Measurements from ENCODE around the gene CCSER1. TPM values are rescaled to one million over a fixed set of nuclear protein-coding genes. Genes with fewer than 3 reads are reported as not detected.
"Not testable (repeated sequence)": the region's sequence is repeated elsewhere in the genome, so short reads cannot be mapped to it uniquely, and the experiment has no call there.

The CCSER1 gene
- polyA plus RNA-seq, 3 donors = 19.7 to 21.2 (median 20.6) TPM

- DNase-seq (ENCODE audit: low read depth in 3 of 3, low spot score in 2 of 3) = no peak
Measured at GRCh38 chr4:91226867-91227266, 1099.7 kb downstream of the CCSER1 start.

GRCh38 chr4:91228659-91229058 lies 1101.5 kb downstream of the CCSER1 start:
- no peak for DNase-seq (ENCODE audit: low read depth in 3 of 3, low spot score in 2 of 3)

GRCh38 chr4:91233164-91233563 lies 1106.0 kb downstream of the CCSER1 start:
- no peak for DNase-seq (ENCODE audit: low read depth in 3 of 3, low spot score in 2 of 3)

- no peak for DNase-seq (ENCODE audit: low read depth in 3 of 3, low spot score in 2 of 3)
Measured at GRCh38 chr4:91243132-91243531, 1115.9 kb downstream of the CCSER1 start.

DNA sequence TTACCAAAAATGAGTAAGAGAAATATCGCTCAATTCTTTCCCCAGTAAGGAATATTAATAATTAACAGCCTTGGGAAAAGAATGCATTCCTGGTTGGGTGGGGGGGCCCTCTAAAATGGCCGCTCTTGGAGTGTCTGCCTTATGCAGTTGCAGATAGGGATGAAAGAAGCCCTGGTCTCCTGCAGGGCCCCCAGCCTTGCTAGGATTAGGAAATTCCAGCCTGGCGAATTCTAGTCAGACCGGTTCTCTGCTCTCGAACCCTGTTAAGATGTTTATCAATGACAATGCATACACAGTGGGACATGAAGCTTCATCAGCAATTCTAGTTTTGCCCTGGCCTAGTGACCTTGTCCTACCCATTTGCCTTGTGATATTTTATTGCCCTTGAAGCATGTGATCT lies 1128.8 kb downstream of the CCSER1 start:
- no peak for DNase-seq (ENCODE audit: low read depth in 3 of 3, low spot score in 2 of 3)

GRCh38 chr4:91256751-91257150 lies 1129.6 kb downstream of the CCSER1 start:
- DNase-seq (ENCODE audit: low read depth in 3 of 3, low spot score in 2 of 3) = no peak

DNA sequence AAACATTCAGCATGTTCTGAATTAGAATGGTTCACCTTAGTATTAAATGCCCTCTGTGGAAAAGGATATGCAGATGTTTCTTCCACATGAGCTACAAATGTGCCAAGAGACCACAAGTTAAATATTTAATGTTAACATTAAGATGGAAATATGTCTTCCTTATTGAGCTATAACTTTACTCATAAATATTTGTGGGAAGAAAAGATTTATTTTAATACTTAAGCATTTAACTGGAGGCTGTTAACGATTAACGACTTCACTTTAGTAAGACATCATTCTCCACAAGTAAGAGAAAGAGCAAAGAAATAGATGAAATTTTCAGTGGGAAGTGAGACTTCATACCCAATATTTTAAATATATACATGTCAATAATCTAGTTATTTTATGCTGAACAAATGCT lies 1130.5 kb downstream of the CCSER1 start:
- no peak for DNase-seq (ENCODE audit: low read depth in 3 of 3, low spot score in 2 of 3)

- no peak for DNase-seq (ENCODE audit: low read depth in 3 of 3, low spot score in 2 of 3)
Measured at GRCh38 chr4:91258326-91258725, 1131.1 kb downstream of the CCSER1 start.

DNA sequence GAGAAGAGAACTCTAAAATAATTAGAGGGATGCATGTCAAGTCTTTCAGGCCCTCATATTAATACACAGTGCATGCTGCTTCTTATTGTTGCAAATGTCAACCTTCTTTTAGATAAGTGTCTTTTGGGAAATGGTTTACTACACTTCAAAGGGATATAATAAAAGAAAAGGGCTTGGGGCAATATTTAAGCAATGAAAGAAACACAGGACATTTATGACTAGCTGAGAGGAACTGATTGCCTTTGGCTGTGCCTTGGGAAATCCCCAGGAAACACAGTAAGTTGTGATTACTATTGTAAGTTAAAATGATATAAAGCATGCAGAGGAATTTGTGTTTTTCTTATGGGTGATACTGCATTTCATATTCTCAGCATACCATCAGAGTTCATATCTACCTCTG lies 1140.3 kb downstream of the CCSER1 start:
- DNase-seq (ENCODE audit: low read depth in 3 of 3, low spot score in 2 of 3) = no peak

DNA sequence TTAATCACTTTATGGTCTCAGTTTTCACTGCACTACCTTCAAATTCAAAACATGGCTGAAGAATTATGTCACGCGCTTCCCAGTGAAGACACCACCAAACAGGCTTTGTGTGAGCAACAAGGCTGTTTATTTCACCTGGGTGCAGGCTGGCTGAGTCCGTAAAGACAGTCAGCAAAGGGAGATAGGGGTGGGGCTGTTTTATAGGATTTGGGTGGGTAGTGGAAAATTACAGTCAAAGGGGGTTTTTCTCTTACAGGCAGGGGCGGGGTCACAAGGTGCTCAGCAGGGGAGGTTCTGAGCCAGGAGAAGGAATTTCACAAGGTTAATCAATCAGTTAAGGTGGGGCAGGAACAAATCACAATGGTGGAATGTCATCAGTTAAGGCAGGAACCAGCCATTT lies 1141.3 kb downstream of the CCSER1 start:
- DNase-seq (ENCODE audit: low read depth in 3 of 3, low spot score in 2 of 3) = not testable (repeated sequence)

DNA sequence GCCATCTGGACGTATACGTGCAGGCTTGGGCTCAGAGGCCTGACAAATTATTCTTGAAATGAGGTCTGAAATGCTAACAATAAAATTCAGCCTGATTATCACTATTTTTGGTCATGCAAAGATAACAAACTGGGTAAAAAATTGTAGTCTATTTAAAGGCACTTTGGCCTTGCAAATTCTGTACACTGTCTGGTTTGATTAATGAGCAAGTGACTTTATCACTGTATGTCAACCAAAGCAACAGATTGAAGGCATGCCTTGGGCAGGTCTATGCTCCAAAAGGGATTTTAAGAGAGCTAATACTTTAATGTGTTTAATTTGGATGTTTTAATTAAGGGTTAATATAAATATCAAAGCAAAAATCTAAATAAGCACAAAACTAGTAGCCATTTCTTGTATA lies 1141.7 kb downstream of the CCSER1 start:
- no peak for DNase-seq (ENCODE audit: low read depth in 3 of 3, low spot score in 2 of 3)

- no peak for DNase-seq (ENCODE audit: low read depth in 3 of 3, low spot score in 2 of 3)
Measured at GRCh38 chr4:91279899-91280298, 1152.7 kb downstream of the CCSER1 start.

DNA sequence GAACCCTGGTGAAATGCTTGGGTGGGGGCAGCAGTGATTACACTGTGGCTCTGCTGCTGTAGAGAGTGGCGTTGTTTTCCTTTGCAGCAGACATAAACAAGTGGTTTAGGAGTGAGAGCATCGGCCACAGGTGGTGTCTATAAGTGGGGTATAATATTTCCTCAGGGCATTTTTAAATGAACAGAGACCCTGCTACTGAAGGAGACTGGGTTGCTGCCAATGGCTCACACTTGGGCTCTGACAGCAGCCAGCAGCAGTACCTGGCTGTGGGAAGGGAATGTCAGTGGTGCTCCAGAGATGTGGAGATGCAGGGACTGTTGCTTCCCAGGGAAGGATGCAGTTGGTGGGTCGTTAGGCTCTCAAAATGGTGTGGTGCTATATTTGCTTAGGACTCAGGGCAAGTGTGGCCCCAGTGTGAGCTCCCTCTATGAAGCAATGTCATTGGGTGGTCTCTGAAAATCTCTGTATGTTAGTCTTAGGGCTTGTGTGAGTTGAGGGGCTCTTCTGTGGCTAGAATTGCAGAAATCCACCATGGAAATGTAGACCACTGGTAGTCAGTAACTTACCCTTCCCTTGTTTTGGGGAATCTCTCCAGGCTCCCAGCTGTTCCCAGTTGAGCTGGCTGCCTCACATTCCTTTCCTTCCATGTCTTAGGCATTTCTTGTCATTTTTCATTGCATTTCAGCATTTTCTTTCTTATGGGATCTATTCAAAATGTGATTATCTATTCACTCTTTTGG lies 1153.5 kb downstream of the CCSER1 start:
- no peak for DNase-seq (ENCODE audit: low read depth in 3 of 3, low spot score in 2 of 3)

DNA sequence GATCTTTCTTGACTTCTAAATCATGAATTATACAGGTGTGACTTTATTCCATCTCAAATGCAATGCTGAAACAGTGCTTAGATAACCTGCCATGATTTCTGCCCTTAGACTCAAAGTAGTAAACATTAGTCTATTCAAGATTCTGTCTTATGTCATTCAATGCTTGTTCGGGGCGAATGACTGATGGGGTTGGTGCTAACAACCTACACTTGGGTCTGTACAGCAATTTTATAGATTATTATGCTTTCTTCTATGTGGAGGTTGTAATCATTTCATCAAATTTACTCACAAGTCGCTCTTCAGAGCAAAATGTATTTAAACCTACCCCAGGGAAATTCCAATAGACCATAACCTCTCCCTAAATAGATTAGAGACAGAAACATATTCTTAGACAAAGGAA lies 1155.0 kb downstream of the CCSER1 start:
- DNase-seq (ENCODE audit: low read depth in 3 of 3, low spot score in 2 of 3) = no peak

GRCh38 chr4:91283726-91284230 lies 1156.6 kb downstream of the CCSER1 start:
- DNase-seq (ENCODE audit: low read depth in 3 of 3, low spot score in 2 of 3) = no peak

GRCh38 chr4:91284480-91284879 lies 1157.3 kb downstream of the CCSER1 start:
- DNase-seq (ENCODE audit: low read depth in 3 of 3, low spot score in 2 of 3) = no peak

GRCh38 chr4:91285487-91285886 lies 1158.3 kb downstream of the CCSER1 start:
- DNase-seq (ENCODE audit: low read depth in 3 of 3, low spot score in 2 of 3) = no peak

- DNase-seq (ENCODE audit: low read depth in 3 of 3, low spot score in 2 of 3) = no peak
Measured at GRCh38 chr4:91288702-91289311, 1161.6 kb downstream of the CCSER1 start.

- no peak for DNase-seq (ENCODE audit: low read depth in 3 of 3, low spot score in 2 of 3)
Measured at GRCh38 chr4:91298156-91298700, 1171.0 kb downstream of the CCSER1 start.

GRCh38 chr4:91298824-91299223 lies 1171.6 kb downstream of the CCSER1 start:
- no peak for DNase-seq (ENCODE audit: low read depth in 3 of 3, low spot score in 2 of 3)

DNA sequence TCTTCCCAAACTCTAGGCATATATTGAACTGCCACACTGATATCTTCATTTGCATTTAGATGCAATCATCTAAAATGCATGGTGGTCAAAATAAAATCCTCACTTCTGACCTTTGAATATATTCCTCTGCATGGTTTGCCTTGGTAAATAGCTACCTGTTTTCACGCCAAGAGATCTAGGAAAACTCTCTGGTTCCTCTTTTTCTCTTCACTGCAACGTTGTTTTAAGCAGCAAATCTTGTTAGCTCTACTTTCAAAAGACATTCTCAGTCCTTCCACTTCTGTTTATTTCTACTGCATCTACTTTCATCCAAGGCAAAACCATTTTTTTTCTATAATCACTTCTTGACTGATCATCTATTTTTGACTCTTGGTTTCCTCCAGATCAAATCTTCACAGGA lies 1174.9 kb downstream of the CCSER1 start:
- no peak for DNase-seq (ENCODE audit: low read depth in 3 of 3, low spot score in 2 of 3)

DNA sequence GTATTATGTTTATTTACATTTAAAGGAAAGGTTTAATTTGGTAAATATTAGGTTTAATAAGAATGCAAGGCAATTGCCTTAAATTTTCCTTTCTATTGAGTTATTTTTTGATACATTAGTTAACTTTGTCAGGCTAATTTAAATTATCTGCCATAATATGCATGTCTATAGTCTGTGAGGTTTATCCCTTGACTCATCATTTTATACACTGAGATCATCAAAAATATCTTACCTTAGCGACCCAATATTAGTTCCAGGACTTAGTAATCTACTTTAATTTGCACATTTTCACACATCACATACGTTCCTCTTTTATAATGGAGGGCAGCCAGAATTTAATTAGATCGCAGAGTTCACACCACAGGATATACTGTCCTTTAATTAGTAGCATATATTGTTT lies 1177.1 kb downstream of the CCSER1 start:
- DNase-seq (ENCODE audit: low read depth in 3 of 3, low spot score in 2 of 3) = no peak

Data from right renal cortex interstitium (tissue), 3 donors.